SHP77 (cell line): ENCODE measurements around the gene NEGR1.
A peak's percentile ranks its signal among the peaks of the same experiment; 100 is the strongest.

Source experiments
- DNase-seq, 2 experiments: peaks; one replicate each; lab custom pipeline; 2025; lab: John Stamatoyannopoulos, UW

NEGR1 gene

DNA sequence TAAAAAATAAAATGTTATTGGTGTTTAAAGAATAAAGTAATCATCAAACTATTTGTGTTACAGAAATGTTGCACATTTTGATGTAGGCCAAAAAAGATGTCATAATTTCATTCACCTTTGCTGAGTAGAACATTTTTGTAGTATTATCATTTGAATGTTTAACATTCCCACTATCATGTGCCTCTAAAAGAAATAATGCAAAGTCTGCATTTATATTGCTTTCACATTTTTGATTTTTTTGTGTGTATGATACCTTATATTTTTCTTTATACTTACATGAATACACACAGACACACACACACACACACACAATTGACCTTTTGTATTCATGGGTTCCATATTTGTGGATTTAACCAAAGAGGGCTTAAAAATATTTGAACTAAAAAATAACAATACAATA is 657.3 kb downstream of the NEGR1 start:
- no peak for DNase-seq

DNA sequence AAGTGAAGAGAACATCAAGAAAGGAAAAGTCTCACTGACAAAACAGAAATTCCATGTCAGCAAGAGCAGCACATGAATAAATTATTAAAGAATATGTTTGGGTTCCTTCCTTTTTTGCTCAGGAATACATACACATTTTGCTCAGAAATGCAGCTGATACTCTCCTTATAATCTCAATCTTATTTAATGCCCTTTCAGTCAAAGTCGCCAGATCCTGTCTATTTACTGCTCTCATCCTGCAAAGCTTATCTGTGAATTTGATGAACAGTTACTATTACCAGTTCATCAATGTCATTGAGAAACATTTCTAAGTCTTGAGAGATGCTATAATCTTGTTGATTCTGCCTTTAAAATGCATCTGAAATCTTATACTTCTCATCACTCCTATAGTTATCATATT is 658.5 kb downstream of the NEGR1 start:
- DNase-seq = no peak

DNA sequence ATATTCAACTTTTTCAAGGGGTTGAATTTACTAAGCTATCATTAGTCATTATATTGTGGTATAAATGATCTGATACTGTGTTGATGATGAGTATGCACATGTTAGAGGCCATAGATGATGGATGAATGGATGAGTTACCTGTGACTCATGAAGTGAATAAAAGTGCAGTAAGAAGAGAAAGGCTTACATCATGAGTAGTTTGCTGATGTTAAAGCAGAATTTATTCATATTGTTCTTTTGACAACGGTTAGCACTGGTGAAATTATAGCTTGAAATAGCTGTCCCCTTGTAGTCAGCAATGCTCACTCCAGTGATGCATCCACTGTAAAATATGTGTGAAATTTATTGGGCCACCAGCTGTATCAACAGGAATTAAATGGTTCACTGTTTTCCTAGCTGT is 660.6 kb downstream of the NEGR1 start:
- peak; percentile 27 to 50 for DNase-seq

DNA sequence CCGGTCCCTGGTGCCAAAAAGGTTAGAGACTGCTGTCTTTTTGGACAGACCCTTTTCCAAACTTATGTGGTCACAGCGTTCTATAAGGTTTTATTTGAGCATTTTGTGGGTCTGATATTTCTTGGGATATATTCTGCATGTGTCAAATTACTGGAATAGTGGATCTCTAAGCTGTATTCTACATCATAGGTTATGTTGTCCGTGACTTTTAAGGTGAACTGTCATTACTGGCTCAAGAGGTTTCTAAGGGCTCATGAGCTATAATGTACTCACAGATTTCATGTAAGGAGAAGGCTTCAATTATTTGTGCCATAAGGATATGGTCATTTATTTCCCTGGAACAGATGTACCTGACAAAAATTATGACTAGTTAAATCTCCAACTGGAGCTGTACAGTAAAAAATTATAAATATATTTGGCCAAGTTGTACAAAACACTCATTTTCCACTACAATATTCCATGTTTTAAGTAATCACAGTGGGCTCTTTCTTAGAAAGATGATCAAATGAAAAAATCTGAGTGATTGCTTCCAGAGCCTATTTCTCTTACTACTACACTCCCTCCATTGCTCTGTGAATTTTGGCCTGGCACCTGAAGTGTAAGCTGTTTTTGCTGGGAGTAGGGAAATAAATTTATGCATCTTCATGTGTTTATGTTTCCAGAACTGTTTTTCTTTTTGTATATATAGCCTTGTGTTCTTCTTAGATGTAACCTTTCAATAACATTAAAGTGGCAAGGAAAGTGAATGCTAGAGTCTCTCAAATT is 663.4 kb downstream of the NEGR1 start:
- no peak for DNase-seq

DNA sequence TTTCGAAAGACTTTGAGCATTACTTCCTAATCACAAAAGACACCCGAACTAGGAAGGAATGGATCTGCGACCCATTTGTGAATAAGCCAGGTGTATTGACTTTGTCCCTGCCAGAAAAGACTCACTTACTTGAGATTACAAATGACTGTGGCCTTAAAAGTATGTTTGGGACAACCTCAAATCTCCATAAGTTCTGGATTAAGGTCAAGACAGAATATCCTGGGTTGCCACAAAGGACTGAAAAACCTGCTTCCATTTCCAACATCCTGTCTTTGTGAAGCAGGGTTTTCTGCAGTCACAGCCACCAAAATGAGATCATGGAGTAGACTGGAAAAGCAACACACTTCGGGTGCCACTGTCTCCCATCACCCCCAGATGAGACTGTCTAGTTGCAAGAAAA is 664.1 kb downstream of the NEGR1 start:
- DNase-seq = no peak

DNA sequence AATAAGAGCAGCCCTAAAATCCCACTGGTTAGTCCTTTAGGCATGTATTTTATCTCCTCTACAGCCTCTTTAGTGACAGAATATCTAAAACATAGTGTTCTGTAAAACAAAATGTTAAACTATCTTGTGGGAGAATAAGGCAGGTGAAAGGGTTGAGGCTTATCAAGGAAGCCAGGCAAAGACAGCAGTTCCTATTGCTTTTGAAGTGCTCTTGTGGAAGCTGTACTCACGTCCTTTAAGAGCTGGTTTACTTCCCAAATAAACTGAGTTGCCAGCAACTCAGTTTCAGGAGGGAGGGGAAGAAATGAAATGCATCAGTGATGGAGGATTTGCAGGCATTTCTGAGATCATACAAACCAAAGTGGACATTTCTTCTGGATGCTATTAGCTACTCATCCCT is 671.9 kb downstream of the NEGR1 start:
- DNase-seq = no peak

DNA sequence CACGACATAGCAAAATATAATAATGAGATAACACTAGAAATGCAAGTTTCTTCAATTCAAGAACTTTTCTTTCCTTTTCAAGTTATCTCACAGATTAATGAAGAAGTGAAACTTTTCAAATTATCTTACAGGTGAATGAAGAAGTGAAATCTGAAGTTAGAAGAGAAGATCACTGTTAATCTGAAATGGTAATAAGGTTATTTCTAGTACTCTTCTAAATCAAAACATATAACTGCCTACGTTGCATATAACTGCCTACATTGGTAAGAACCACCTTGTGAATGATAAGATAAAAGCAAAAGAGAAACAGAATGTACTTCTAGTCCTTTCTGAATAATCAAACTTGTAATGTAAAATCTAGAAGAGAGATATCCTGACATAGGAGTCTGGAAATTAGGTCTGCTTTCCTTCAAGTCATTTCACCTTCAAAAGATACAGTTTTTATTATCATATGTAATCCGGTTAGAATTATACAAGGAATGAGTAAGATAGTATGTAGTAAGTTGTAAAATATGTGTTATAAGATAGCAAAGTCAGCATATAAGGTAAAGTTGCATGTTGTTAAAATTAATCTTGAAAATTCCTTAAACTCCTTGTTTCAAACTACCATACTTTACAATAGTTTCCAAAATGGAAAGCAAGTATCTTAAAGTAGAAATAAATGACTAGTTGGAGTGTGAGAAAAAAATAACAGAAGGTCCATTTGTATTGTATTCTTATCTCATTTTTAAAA is 679.1 kb downstream of the NEGR1 start:
- no peak for DNase-seq

DNA sequence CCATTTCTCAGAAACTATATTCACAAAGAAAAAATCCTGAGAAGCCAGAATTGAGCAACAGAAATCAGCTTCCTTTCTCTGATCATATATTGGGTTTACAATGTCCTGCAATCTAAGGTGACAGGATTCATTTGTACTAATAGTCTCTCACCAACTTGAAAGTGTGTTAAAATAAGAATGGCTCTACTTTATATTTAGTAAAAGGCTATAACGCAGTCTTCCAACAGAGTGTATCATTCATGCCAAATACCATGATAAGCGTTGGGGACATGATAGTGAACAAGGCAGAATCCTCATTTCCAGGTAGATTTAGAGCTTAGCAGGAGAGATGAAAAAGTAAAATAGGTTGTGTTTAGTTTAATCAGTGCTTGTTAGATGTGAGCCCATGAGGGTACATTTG is 682.3 kb downstream of the NEGR1 start:
- no peak for DNase-seq

DNA sequence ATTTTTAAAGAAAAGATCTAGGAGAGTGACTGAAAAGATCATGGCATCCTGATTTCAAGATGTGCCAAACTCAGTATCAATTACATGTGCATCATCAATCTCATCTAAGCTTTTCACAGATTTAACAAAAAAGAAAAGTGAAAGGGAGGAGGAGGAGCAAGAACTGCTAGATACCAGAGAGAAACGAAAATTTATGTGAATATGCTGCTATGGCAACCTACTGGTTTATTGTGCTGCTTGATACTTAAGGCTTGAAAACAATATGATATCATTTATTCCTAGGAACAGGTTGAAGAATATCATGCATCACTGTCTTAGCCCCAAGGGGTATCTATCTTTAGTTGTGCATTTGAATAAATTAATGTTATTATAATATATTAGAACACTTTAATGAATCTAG is 683.0 kb downstream of the NEGR1 start:
- DNase-seq = no peak

DNA sequence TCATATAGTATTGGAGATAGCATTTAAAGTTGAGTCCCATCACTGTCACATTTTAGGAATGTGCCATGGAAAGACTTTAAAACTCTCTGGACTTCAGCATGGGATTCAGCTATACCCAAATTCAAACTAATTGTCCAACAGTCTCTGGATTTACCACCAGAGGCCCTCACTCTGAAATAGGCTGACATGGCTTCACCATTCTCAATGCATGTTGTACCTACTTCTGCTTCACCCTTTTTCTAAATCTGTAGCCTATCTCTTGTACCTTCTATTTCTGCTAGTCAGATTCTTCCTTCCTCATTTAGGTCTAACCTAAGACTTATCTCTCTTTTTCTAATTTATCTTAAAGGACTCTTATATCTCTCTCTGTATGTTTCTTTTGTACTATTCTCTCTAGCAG is 688.8 kb downstream of the NEGR1 start:
- peak in 1 of 2 experiments; percentile 3 for DNase-seq

DNA sequence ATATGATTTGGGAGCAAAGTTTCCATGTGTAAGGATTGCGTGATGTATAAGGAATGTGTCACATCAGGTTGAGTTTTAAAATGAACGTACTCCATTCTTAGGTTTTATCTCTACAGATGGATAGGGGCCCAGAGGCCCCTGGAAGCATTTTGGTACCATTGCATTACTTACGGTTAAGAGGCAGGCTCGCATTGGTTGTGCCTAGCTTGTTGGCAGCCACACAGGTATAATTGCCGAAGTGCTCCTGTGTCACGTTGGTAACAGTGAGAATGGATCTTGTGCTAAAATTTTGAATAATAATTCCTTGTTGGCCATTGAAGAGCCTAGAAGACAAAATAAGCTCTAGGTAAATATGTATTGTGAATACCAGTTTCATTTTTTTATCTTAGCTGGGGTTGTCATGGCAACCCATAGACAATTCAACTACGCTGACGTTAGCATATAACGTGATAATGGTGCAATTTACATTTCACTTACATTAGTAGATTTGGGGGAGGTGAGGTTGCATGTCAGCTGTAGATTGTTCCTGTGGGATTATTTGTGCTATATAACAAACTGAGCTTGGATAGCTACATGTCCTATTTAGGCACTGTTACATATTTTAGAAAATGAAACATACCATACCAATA is 689.6 kb downstream of the NEGR1 start:
- DNase-seq = no peak

DNA sequence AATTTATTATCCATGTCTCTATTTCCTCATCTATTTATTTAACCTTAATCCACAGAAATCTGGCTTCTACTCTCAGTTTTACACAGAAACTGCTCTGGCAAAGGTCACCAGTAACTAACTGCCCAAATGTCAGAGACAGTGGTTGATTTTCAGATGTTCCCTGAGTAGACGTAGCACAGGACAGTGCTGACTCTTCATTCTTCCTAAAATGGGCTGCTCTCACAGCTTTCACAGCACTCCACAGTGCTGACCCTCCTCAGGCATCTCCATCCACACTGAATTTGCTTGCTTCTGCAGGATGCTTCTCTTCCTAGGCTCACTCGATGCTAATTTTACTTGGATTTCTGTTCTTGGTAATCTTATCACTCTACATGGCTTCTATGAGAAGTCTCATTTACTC is 693.3 kb downstream of the NEGR1 start:
- no peak for DNase-seq

DNA sequence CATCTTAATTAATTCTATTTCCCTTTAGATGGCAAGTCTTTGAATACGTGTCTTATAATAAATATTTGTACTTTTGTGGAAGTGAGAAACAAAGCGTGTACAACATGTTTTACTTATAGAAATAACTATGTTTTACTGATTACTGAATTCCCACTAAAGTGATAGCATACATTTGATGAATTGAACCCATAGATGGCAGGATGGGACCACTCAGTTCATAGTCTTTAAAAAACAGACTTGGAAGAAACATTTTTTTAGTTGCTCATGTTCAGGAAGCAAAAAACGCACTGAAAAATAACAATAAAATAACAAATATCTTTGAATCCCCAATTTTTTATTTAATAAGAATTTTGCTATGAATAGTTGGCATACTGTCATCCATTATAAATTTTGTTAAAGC is 694.4 kb downstream of the NEGR1 start:
- DNase-seq = peak; percentile 9 to 24

DNA sequence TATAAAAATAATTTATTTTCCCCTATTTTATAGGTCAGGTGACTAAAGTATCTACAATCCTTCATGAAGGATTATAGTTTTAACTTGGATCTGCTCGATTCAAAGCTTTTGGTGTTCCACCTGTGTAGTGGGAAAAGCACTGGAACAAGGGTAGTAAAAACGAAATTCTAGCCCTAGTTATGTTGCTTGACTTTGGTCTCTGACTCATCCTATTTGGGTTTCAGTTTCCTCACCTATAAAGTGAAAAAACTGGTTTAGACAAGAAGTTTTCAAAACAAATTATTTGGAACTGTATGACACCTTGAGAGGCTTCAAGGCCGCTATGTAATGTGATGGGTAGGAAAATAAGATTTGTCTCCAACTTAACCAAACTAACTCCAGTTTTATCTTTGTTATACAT is 696.3 kb downstream of the NEGR1 start:
- DNase-seq = no peak

DNA sequence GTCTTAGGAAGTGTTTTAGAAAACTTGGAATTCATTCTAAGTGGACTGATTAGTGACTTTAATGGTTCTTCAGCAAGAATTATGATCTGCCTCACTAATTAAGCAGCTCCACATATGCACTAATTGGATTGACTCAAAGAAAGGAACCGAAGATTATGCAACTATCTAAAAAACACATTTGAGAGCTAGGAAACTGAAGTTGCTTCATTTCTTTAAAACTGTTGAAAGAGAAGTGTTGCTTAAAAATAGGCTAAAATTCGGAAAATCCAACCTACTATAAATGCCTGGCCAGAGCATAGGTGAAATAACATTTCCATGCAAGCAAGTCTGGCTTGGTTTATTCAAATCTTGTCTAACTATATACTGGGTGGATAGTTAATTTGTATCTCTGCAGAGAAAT is 698.6 kb downstream of the NEGR1 start:
- DNase-seq = no peak

DNA sequence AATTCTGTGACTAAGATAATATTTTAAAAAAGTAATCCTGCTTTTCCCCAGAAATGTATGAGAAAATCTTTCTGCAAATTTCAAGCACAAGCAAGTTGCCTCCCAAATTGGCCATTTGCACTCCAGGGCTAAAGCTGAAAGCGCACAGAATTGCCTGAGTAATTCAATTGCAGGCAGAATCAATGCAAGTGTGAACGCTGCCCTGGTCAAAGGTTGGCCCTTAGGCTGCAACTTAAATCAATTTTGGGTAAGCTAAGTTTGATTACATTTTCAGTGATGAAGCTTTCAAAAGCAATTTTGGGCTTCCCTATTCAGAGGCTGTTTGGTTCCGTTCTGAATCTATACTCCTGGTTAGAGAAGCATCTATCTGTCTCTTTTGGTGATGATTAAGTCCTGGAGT is 699.7 kb downstream of the NEGR1 start:
- no peak for DNase-seq

DNA sequence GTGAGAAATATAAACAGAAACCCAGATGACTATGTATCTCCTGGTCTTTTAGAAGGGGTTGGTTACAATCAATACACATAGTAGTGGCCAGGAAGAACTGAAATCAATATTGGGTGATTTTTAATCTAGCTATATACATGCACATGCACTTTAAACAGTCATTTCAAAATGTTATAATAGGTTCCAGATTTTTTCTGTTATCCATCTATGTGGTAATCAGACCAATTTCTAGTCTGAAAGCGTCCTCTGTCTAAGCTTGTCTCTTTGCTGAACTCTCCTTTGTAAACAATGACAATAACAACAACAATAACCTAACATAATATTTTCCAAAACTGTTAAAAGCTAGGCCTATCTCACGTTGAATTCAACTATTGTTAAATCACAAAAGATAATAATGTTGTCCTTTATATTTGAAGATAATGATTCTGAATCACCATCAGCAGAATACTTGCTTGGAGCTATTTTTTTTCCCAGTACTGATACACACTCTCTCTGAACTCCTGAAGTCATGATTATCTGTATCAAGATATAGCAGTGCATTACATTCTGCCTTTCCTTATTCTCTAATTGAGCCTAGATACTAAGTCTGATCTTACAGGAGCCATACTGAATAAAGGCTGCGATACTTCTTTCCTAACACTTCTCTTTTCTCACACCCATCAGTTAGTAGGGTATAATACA is 704.7 kb downstream of the NEGR1 start:
- DNase-seq = no peak

DNA sequence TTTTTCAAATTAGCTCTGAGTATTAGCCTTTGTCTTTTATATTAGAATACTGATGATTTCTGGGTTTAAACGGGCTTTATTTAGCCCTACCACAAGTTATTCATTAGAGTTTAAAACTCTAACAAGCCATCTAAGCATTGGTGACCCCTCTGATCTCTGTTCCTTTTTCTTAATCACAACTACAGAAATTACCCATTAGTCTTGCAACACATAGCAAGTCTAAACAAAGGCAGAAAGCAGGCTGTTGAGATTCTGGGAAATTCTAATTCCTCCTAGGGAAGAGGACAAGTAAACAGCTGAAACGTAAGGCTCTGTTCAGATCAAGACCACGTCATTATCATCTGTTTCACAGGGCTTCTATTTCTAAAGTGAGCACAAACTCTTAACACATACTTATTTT is 710.3 kb downstream of the NEGR1 start:
- DNase-seq = no peak

DNA sequence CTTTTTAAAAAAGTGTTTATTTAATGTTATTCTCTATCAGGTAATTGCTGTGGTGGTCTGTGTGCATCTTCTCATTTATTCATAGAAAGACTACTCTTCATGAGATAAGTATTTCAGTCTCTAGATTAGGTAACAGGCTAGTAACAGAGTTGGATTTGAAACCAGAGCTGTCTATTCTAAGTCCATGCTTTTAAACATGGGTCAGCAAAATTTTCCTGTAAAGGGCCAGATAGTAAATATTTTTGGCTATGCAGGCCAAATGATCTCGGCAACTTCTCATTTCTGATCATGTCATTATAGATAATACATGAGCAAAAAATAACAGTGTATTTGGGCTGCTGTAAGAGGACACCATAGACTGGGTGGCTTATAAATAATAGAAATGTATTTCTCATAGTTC is 715.9 kb downstream of the NEGR1 start:
- no peak for DNase-seq

DNA sequence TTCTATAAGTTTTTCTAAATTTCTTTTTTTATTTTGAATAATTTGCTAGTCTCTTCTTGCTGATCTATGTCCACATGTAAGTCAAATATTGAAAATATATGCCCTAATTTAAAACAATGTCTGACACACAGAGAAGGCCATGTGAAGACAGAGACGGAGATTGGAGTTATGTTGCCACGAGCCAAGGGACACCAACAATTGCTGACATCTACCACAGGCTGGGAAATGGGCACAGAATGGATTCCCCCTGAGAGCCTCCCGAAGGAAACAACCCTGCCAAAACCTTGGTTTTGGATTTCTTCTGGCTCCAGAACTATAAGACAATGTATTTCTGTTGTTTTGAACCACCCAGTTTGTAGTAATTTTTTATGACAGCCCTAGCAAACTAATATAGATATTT is 716.5 kb downstream of the NEGR1 start:
- DNase-seq = no peak

DNA sequence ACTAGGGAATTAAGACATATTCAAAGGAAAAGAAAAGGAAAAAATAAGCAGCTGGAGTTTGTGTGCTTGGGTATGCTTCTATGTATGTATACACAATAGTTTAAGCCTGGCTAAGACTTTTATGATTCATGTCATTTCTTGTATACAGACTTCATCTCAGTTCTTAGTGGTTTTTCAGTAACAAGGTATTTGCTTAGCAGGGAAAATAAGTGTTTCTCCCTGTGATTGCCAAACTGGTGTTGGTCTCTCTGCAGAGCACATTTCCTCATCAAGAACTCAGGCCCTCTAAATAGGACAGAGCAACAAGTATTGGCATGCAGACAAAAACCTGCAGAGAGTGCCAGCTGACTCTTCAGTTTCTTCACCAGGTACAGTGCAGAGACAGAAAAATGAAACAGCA is 717.1 kb downstream of the NEGR1 start:
- no peak for DNase-seq

DNA sequence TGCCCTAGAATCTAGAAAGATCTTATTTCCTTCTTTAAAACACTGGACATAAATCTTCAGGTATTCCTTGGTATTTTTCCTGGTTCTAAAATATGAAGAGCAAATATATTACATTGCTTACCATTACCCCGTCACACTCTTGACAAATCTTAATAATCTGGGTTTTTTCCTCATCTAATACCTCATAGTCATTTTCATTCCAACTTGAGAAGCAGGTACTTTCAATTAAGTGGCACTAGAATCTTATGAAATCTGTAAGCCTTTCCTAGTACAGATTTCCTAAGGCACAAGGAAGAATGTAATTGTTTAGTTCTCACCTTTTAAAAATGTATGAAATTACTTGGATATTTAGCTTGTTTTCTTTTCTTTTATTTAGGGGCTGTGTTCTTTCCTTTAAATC is 720.0 kb downstream of the NEGR1 start:
- DNase-seq = no peak

DNA sequence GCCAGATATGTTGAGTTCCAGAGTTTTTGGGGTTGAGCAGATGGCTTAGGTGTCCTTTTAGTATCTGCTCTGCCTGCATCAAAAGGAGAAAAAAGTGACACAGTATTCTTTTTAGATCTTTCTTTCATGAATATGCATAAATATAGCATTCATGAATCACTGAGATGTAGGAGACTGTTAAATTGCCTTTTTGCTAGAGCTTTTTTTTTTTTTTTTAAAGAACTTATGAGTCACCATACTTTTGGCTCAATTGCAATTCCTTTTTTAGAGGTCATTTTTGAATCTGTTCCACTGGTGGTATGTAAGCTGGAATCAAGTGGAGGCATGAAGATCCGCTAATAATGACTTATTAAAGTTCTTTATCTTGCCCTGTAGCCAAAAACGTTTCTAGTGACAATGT is 720.6 kb downstream of the NEGR1 start:
- DNase-seq = no peak
